GM12878 (cell line): ENCODE results near the gene KIAA1586. TPM values are rescaled to one million over a fixed set of nuclear protein-coding genes. Genes with fewer than 3 reads are reported as not detected.
"Not testable (repeated sequence)": the region's sequence is repeated elsewhere in the genome, so short reads cannot be mapped to it uniquely, and the experiment has no call there.

Source experiments
- ATAC-seq: fragments of 200-7000 bp; cut with Tn5 transposase; 3 replicates; pipeline ENCODE4 v1.9.1; 2020; ENCODE audit warnings: mild to moderate bottlenecking, moderate library complexity
- BruUV-seq: library from RNA; stranded (reverse); fragments of 400-500 nt; replicated peaks from 2 replicates; lab custom pipeline; 2021; lab: Mats Ljungman, UMichigan
- CTCF ChIA-PET: fragments of 300-600 bp; sonication (Branson Sonifier 250); formaldehyde crosslinking; extraction: SDS; loops from one replicate; lab custom pipeline; 2021; ENCODE audit warnings: inconsistent platforms; lab: Yijun Ruan, JAX
- POLR2A ChIA-PET: fragments of 350-600 bp; formaldehyde crosslinking; extraction: SDS; loops from one replicate; lab custom pipeline; 2021; ENCODE audit warnings: inconsistent platforms; lab: Charles Lee
- RAD21 ChIA-PET: fragments of 300-600 bp; sonication (Branson Sonifier 250); formaldehyde crosslinking; loops from one replicate; lab custom pipeline; 2023; ENCODE audit warnings: antibody characterized with exemption; ENCODE audit not compliant: unreplicated experiment; lab: Charles Lee
- SMC1A ChIA-PET: fragments of 300-600 bp; sonication (Branson Sonifier 250); formaldehyde crosslinking; loops from one replicate; lab custom pipeline; 2023; ENCODE audit not compliant: unreplicated experiment, uncharacterized antibody; lab: Charles Lee
- DNase-seq: peaks from one replicate; pipeline ENCODE4 v3.0.0-alpha.2; 2011; ENCODE audit warnings: low read depth, low spot score
- FAIRE-seq: peaks from 3 replicates; lab custom pipeline; 2011; peaks lifted over from hg19 to GRCh38; lab: Jason Lieb, UNC
- H2AFZ ChIP-seq: 2 replicates; pipeline ENCODE4 v1.6.0; 2011; ENCODE audit warnings: low read depth, low read length, control low read depth; ENCODE audit not compliant: control insufficient read depth
- H3K27ac ChIP-seq: 2 replicates; pipeline ENCODE4 v1.5.1; 2011; ENCODE audit warnings: control low read depth; ENCODE audit not compliant: control insufficient read depth, insufficient read depth
- H3K27me3 ChIP-seq, 2 experiments: replicated peaks in 1 of 2; 2 replicates each; pipeline versions ENCODE4 v1.6.0 to v1.6.1; 2011; ENCODE audit warnings: low read length in 1 of 2; ENCODE audit not compliant: control insufficient read depth in 2 of 2, insufficient read depth in 2 of 2
- H3K36me3 ChIP-seq, 2 experiments: 2 replicates each; pipeline ENCODE4 v1.5.1; 2011; ENCODE audit warnings: low read length in 1 of 2; ENCODE audit not compliant: control insufficient read depth in 2 of 2, insufficient read depth in 2 of 2
- H3K4me1 ChIP-seq: 2 replicates; pipeline ENCODE4 v1.6.1; 2011; ENCODE audit warnings: mild to moderate bottlenecking, low read length, moderate library complexity, mixed read lengths; ENCODE audit not compliant: control insufficient read depth, insufficient read depth
- H3K4me2 ChIP-seq: 2 replicates; pipeline ENCODE4 v1.6.0; 2011; ENCODE audit warnings: control low read depth; ENCODE audit not compliant: control insufficient read depth, insufficient read depth
- H3K4me3 ChIP-seq: fragments of 200-600 bp; sonication (generic); 2 replicates; pipeline ENCODE4 v1.5.1; 2016
- H3K79me2 ChIP-seq: 2 replicates; pipeline ENCODE4 v1.6.0; 2011; ENCODE audit warnings: low read length; ENCODE audit not compliant: control insufficient read depth, insufficient read depth
- H3K9ac ChIP-seq: 2 replicates; pipeline ENCODE4 v1.8.0; 2011; ENCODE audit warnings: low read length, control low read depth, mixed read lengths; ENCODE audit not compliant: control insufficient read depth, insufficient read depth
- H3K9me3 ChIP-seq: replicated peaks from 3 replicates; pipeline ENCODE4 v1.5.1; 2011; ENCODE audit warnings: mild to moderate bottlenecking, low read length; ENCODE audit not compliant: control insufficient read depth, insufficient read depth
- H4K20me1 ChIP-seq: 2 replicates; pipeline ENCODE4 v1.6.0; 2011; ENCODE audit not compliant: control insufficient read depth, insufficient read depth
- BACH1 ChIP-seq: fragments of 450-650 bp; IDR thresholded peaks from 2 replicates; pipeline ENCODE4 v1.6.1; 2017; ENCODE audit warnings: mild to moderate bottlenecking, borderline replicate concordance
- ESRRA ChIP-seq: IDR thresholded peaks from 2 replicates; pipeline ENCODE4 v1.6.1; 2012; ENCODE audit warnings: mild to moderate bottlenecking, low read length, improper control_type of control experiment
- FOXM1 ChIP-seq: IDR thresholded peaks from 2 replicates; pipeline ENCODE4 v1.6.1; 2012; ENCODE audit warnings: low read depth, mild to moderate bottlenecking, inconsistent platforms, low read length, moderate library complexity
- IKZF2 ChIP-seq, 2 experiments: fragments of 450-650 bp; IDR thresholded peaks; 2 replicates each; pipeline ENCODE4 v1.6.1; 2017; ENCODE audit warnings: mild to moderate bottlenecking in 2 of 2, moderate library complexity in 2 of 2
- NFXL1 ChIP-seq: fragments of 450-650 bp; IDR thresholded peaks from 2 replicates; pipeline ENCODE4 v1.6.1; 2017; ENCODE audit warnings: antibody characterized with exemption, mild to moderate bottlenecking, borderline replicate concordance
- NRF1 ChIP-seq: conservative IDR thresholded peaks from 2 replicates; pipeline ENCODE4 v1.6.1; 2011; ENCODE audit warnings: mild to moderate bottlenecking, low read depth, low read length, improper control_type of control experiment
- RBBP5 ChIP-seq: fragments of 200-600 bp; sonication (generic); conservative IDR thresholded peaks from 2 replicates; pipeline ENCODE4 v1.6.1; 2016
- SUZ12 ChIP-seq: fragments of 200-600 bp; sonication (generic); IDR thresholded peaks from one replicate; pipeline ENCODE4 v1.6.1; 2018; ENCODE audit warnings: antibody characterized with exemption, mild to moderate bottlenecking; ENCODE audit not compliant: unreplicated experiment
- ZNF274 ChIP-seq: IDR thresholded peaks from one replicate; pipeline ENCODE4 v1.8.0; 2011; ENCODE audit not compliant: insufficient read length, insufficient read depth
- ZNF384 ChIP-seq: IDR thresholded peaks from 2 replicates; pipeline ENCODE4 v1.6.1; 2012; ENCODE audit warnings: low read depth, mild to moderate bottlenecking, low read length, improper control_type of control experiment, borderline replicate concordance
- WGBS: methylation state at CpG from one replicate; pipeline ENCODE4 v1.1.6; 2016; ENCODE audit warnings: low lambda C conversion rate; ENCODE audit not compliant: insufficient replicate concordance, insufficient coverage; ENCODE audit errors: missing lambda C conversion rate; 5-methylcytosine and 5-hydroxymethylcytosine counted together
- in situ Hi-C: fragments of 300-500 bp; cut with MboI; formaldehyde crosslinking; loops from 9 replicates; pipeline ENCODE4 v1.14.3; 2018; ENCODE audit warnings: mixed read lengths
- intact Hi-C: fragments of 100-400 bp; cut with micrococcal nuclease; formaldehyde crosslinking; loops from one replicate; pipeline ENCODE4 v1.14.2; 2022; ENCODE audit not compliant: unreplicated experiment
- polyA plus RNA-seq, 11 experiments: library from polyadenylated mRNA; depleted of rRNA in 4 of 11; unstranded in 6 of 11; stranded (reverse) in 5 of 11; fragments of >200 nt; fragmentation: Nextera tagmentation in 4 of 11; fragmentation: Illumina TruSeq in 1 of 11; extraction: Ambion mirVana in 4 of 11; extraction: Trizol in 1 of 11; gene quantifications; 1 replicate in 1 of 11; 2 replicates in 10 of 11; pipeline versions ENCODE4 v1.2.1 to v1.2.3, GENCODE V29; 2011 to 2016; ENCODE audit warnings: inconsistent platforms in 2 of 11, missing spikeins in 2 of 11, low read depth in 1 of 11
- total RNA-seq, 4 experiments: library from RNA; depleted of rRNA in 3 of 4; stranded (reverse); fragments of >200 nt in 3 of 4; fragmentation: Illumina TruSeq in 1 of 4; extraction: Trizol in 1 of 4; gene quantifications; 2 replicates each; pipeline versions ENCODE4 v1.2.1 to v1.2.3, GENCODE V29; 2013 to 2021
- TF ChIP-seq, protein P1 (sequence below): fragments of 450-650 bp; IDR thresholded peaks from 2 replicates; pipeline ENCODE4 v1.6.1; 2018; ENCODE audit warnings: borderline replicate concordance, mild to moderate bottlenecking; ENCODE audit not compliant: partially characterized antibody
- TF ChIP-seq, protein P2 (sequence below): fragments of 450-650 bp; IDR thresholded peaks from 2 replicates; pipeline ENCODE4 v1.6.1; 2017; ENCODE audit warnings: antibody characterized with exemption, mild to moderate bottlenecking, moderate library complexity

Gene KIAA1586
- total and polyA plus RNA-seq, 10 of the 15 experiments (the other 5 are each of a cell fraction or from before 2014, with no cell fraction given): 13.1 to 33.1 (median 21.2) TPM

DNA sequence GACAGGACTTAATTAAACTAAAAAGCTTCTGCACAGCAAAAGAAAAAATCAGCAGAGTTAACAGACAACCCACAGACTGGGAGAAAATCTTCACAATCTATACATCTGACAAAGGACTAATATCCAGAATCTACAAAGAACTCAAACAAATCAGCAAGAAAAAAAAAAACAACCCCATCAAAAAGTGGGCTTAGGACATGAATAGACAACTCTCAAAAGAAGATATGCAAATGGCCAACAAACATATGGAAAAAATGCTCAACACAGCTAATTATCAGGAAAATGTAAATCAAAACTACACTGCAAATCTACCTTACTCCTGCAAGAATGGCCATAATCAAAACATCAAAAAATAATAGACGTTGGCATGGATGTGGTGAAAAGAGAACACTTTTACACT, 2.4 kb upstream of the KIAA1586 start:
- H2AFZ ChIP-seq, H4K20me1 ChIP-seq, RAD21 ChIA-PET, in situ Hi-C loops, BruUV-seq, H3K4me3 ChIP-seq, H3K27me3 ChIP-seq, H3K27ac ChIP-seq, H3K4me1 ChIP-seq, H3K9ac ChIP-seq, intact Hi-C loops, FAIRE-seq, H3K9me3 ChIP-seq, H3K36me3 ChIP-seq, DNase-seq, CTCF ChIA-PET, ATAC-seq, H3K4me2 ChIP-seq: not testable (repeated sequence)
- ChIA-PET POLR2A (interaction anchor here (0.7 kb wide), 1 partner anchor 585 kb away, joined by 3 read pairs; no protein-coding TSS in a partner anchor), SMC1A (interaction anchor here (0.7 kb wide), 1 partner anchor 147 kb away, joined by 3 read pairs; no protein-coding TSS in a partner anchor)
- H3K79me2 ChIP-seq: peaks cover 12% of the 10 kb centered on the region
- 60% methylated on average over 1 of the region's 1 CpG for WGBS

DNA sequence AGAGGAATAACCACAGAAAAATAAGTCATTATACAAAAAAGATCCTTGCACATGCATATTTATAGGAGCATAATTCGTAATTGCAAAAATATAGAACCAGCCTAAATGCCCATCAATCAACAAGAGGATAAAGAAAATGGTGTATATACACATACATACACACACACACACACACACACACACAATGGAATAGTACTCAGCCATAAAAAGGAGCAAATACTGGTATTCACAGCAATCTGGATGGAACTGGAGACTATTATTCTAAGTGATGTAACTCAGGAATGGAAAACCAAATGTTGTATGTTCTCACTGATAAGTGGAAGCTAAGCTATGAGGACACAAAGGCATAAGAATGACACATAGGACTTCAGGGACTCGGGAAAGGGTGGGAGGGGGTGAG, 1.9 kb upstream of the KIAA1586 start:
- no peak overlapping the region for H3K9ac ChIP-seq
- no peak overlapping the region for H3K4me2 ChIP-seq
- ATAC-seq (no peak), FAIRE-seq (no peak), DNase-seq (no peak)
- H3K27me3 ChIP-seq: no peaks in the 10 kb centered on the region
- H2AFZ ChIP-seq: no peak overlapping the region
- ChIA-PET POLR2A (interaction anchor here (0.7 kb wide), 1 partner anchor 586 kb away, joined by 3 read pairs; no protein-coding TSS in a partner anchor), CTCF (no interaction called here), RAD21 (no interaction called here), SMC1A (interaction anchor here (0.7 kb wide), 1 partner anchor 147 kb away, joined by 3 read pairs; no protein-coding TSS in a partner anchor)
- no peaks in the 10 kb centered on the region for H3K9me3 ChIP-seq
- no TSS peak for BruUV-seq
- H3K4me3 ChIP-seq: no peak overlapping the region
- H3K4me1 ChIP-seq: peaks cover 5% of the 10 kb centered on the region; the same call in 1 of the 2 replicates
- intact Hi-C loops (no loop called here), in situ Hi-C loops (no loop called here)
- H3K36me3 ChIP-seq: peaks cover 0 to 3% of the 10 kb centered on the region in 2 experiments; a peak in 1 of 4 replicates
- no peak overlapping the region for H3K27ac ChIP-seq
- peaks cover 17% of the 10 kb centered on the region for H3K79me2 ChIP-seq
- no peaks in the 10 kb centered on the region for H4K20me1 ChIP-seq
- WGBS: 62% methylated on average over 2 of the region's 2 CpGs
- TF ChIP-seq, protein P1, sequence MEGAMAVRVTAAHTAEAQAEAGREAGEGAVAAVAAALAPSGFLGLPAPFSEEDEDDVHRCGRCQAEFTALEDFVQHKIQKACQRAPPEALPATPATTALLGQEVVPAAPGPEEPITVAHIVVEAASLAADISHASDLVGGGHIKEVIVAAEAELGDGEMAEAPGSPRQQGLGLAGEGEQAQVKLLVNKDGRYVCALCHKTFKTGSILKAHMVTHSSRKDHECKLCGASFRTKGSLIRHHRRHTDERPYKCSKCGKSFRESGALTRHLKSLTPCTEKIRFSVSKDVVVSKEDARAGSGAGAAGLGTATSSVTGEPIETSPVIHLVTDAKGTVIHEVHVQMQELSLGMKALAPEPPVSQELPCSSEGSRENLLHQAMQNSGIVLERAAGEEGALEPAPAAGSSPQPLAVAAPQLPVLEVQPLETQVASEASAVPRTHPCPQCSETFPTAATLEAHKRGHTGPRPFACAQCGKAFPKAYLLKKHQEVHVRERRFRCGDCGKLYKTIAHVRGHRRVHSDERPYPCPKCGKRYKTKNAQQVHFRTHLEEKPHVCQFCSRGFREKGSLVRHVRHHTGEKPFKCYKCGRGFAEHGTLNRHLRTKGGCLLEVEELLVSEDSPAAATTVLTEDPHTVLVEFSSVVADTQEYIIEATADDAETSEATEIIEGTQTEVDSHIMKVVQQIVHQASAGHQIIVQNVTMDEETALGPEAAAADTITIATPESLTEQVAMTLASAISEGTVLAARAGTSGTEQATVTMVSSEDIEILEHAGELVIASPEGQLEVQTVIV: no peak
- TF ChIP-seq ESRRA: no peak
- no peak for TF ChIP-seq SUZ12
- no peak for TF ChIP-seq ZNF274
- TF ChIP-seq ZNF384: no peak
- TF ChIP-seq IKZF2 (IDR thresholded peaks at IDR 0.05): no peak
- TF ChIP-seq, protein P2, sequence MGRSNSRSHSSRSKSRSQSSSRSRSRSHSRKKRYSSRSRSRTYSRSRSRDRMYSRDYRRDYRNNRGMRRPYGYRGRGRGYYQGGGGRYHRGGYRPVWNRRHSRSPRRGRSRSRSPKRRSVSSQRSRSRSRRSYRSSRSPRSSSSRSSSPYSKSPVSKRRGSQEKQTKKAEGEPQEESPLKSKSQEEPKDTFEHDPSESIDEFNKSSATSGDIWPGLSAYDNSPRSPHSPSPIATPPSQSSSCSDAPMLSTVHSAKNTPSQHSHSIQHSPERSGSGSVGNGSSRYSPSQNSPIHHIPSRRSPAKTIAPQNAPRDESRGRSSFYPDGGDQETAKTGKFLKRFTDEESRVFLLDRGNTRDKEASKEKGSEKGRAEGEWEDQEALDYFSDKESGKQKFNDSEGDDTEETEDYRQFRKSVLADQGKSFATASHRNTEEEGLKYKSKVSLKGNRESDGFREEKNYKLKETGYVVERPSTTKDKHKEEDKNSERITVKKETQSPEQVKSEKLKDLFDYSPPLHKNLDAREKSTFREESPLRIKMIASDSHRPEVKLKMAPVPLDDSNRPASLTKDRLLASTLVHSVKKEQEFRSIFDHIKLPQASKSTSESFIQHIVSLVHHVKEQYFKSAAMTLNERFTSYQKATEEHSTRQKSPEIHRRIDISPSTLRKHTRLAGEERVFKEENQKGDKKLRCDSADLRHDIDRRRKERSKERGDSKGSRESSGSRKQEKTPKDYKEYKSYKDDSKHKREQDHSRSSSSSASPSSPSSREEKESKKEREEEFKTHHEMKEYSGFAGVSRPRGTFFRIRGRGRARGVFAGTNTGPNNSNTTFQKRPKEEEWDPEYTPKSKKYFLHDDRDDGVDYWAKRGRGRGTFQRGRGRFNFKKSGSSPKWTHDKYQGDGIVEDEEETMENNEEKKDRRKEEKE: no peak
- no peak for TF ChIP-seq BACH1
- TF ChIP-seq NFXL1: no peak
- no peak for TF ChIP-seq FOXM1
- no peak for TF ChIP-seq RBBP5
- TF ChIP-seq NRF1: no peak
